NB4 (cell line): ENCODE measurements around the gene LRMDA.

Experiments
- CTCF ChIP-seq: IDR thresholded peaks from one replicate; pipeline ENCODE4 v1.5.1; 2012; ENCODE audit warnings: low read depth, low read length
- MAX ChIP-seq: IDR thresholded peaks from 2 replicates; pipeline ENCODE4 v1.6.1; 2011; ENCODE audit warnings: low read depth, low read length
- POLR2A ChIP-seq: IDR thresholded peaks from 2 replicates; pipeline ENCODE4 v1.6.1; 2011; ENCODE audit warnings: mild to moderate bottlenecking; ENCODE audit not compliant: insufficient read length; ENCODE audit errors: extremely low read depth

GRCh38 chr10:75530299-75530698 is 98.9 kb downstream of the LRMDA start:
- TF ChIP-seq CTCF (no peak), POLR2A (no peak), MAX (no peak)
